DLD1 (cell line): ENCODE data around the gene DDIT4L.
"Not testable (repeated sequence)": the region's sequence is repeated elsewhere in the genome, so short reads cannot be mapped to it uniquely, and the experiment has no call there.

Source experiments
- in situ Hi-C: cut with HindIII; loops from 2 replicates; pipeline ENCODE4 v1.10.0; 2017; ENCODE audit warnings: low sequenced_read_pairs

DDIT4L gene

GRCh38 chr4:100166297-100167039, 23.8 kb downstream of the DDIT4L start:
- in situ Hi-C loops: no loop called here

- in situ Hi-C loops: no loop called here
These were observed 24.5 kb downstream of the DDIT4L start for GRCh38 chr4:100165809-100166208.

- in situ Hi-C loops: no loop called here
These were observed 25.2 kb downstream of the DDIT4L start for GRCh38 chr4:100164808-100165760.

- in situ Hi-C loops: no loop called here
These were observed 28.1 kb downstream of the DDIT4L start for GRCh38 chr4:100162027-100162685.

GRCh38 chr4:100149190-100149589, 41.1 kb downstream of the DDIT4L start:
- in situ Hi-C loops: no loop called here

GRCh38 chr4:100147684-100148083, 42.6 kb downstream of the DDIT4L start:
- in situ Hi-C loops: no loop called here

- in situ Hi-C loops: no loop called here
These were observed 43.1 kb downstream of the DDIT4L start for GRCh38 chr4:100147198-100147597.

GRCh38 chr4:100146756-100147155, 43.5 kb downstream of the DDIT4L start:
- in situ Hi-C loops: no loop called here

GRCh38 chr4:100137320-100137719, 52.9 kb downstream of the DDIT4L start:
- in situ Hi-C loops: not testable (repeated sequence)
